MCF 10A (cell line): ENCODE data around the gene TM4SF20. TPM values are rescaled to one million over a fixed set of nuclear protein-coding genes. Genes with fewer than 3 reads are reported as not detected.

Experiments used
- BruUV-seq: library from RNA; stranded (reverse); fragments of 400-500 nt; replicated peaks from 2 replicates; lab custom pipeline; 2021; lab: Mats Ljungman, UMichigan
- CTCF ChIA-PET: fragments of 300-600 bp; sonication (Branson Sonifier 250); formaldehyde crosslinking; extraction: SDS; loops from one replicate; lab custom pipeline; 2021; ENCODE audit warnings: antibody characterized with exemption, inconsistent platforms; lab: Yijun Ruan, JAX
- POLR2A ChIA-PET: fragments of 300-600, 350-650 bp; sonication (Branson Sonifier 250); formaldehyde crosslinking; extraction: SDS; loops from one replicate; lab custom pipeline; 2020; ENCODE audit warnings: antibody characterized with exemption, inconsistent platforms; lab: Yijun Ruan, JAX
- DNase-seq: peaks from one replicate; pipeline ENCODE4 v3.0.0-alpha.2; 2018; ENCODE audit not compliant: unreplicated experiment
- H3K27ac Mint-ChIP-seq: one replicate; pipeline ENCODE4 v1.8.0; 2022; ENCODE audit warnings: mild to moderate bottlenecking, low read depth, mixed read lengths; ENCODE audit not compliant: unreplicated experiment
- H3K27me3 Mint-ChIP-seq: one replicate; pipeline ENCODE4 v1.8.0; 2022; ENCODE audit warnings: mixed read lengths; ENCODE audit not compliant: insufficient read depth, unreplicated experiment
- H3K36me3 Mint-ChIP-seq: one replicate; pipeline ENCODE4 v1.8.0; 2022; ENCODE audit warnings: mild to moderate bottlenecking, moderate library complexity, mixed read lengths; ENCODE audit not compliant: insufficient read depth, unreplicated experiment
- H3K4me1 Mint-ChIP-seq: one replicate; pipeline ENCODE4 v1.8.0; 2022; ENCODE audit warnings: mixed read lengths; ENCODE audit not compliant: insufficient read depth, unreplicated experiment
- H3K4me3 Mint-ChIP-seq: one replicate; pipeline ENCODE4 v1.8.0; 2022; ENCODE audit warnings: mild to moderate bottlenecking, moderate library complexity, mixed read lengths; ENCODE audit not compliant: unreplicated experiment
- H3K9me3 Mint-ChIP-seq: one replicate; pipeline ENCODE4 v1.8.0; 2022; ENCODE audit warnings: mixed read lengths; ENCODE audit not compliant: unreplicated experiment
- CTCF ChIP-seq: fragments of 200-600 bp; IDR thresholded peaks from one replicate; pipeline ENCODE4 v1.8.0; 2022; ENCODE audit warnings: antibody characterized with exemption, mild to moderate bottlenecking; ENCODE audit not compliant: unreplicated experiment
- intact Hi-C: fragments of 100-400 bp; cut with micrococcal nuclease; formaldehyde crosslinking; loops from 2 replicates; pipeline ENCODE4 v1.14.1; 2022
- total RNA-seq: library from RNA; stranded (reverse); gene quantifications from 2 replicates; pipeline ENCODE4 v1.2.3, GENCODE V29; 2022

TM4SF20 gene
- total RNA-seq, 1 experiment from 2014 or later = not detected

GRCh38 chr2:227324995-227325838, 53.9 kb downstream of the TM4SF20 start, which contains the start of gene MFF:
Gene MFF (plus strand): TSS chr2:227325251. CDS start chr2:227330666, 5,415 bp downstream.
- peak; percentile 93 for DNase-seq
- peak within 1 kb of the TSS; percentile 89 for H3K4me3 Mint-ChIP-seq
- no TSS peak for BruUV-seq
- ChIA-PET CTCF (interaction anchor here (1.1 to 2.1 kb wide), 4 partner anchors 72 to 334 kb away, joined by 3 to 6 read pairs (median 4); no protein-coding TSS in a partner anchor), POLR2A (interaction anchor here (0.7 to 2.5 kb wide), 16 partner anchors 9 to 157 kb away, joined by 3 to 15 read pairs (median 4); no protein-coding TSS in a partner anchor)
- TF ChIP-seq CTCF = peak; percentile 34
- peaks cover 5% of the 10 kb centered on the region for H3K4me1 Mint-ChIP-seq
- H3K36me3 Mint-ChIP-seq = no peaks in the 10 kb centered on the region
- intact Hi-C loops = loop anchor here (2.0 to 10.0 kb wide), 2 partner anchors 54 to 440 kb away; partner anchors contain the start of gene TM4SF20
- no peaks in the 10 kb centered on the region for H3K9me3 Mint-ChIP-seq
- peak within 1 kb of the TSS; percentile 92 for H3K27ac Mint-ChIP-seq
- no peaks in the 10 kb centered on the region for H3K27me3 Mint-ChIP-seq

- Mint-ChIP-seq H3K27ac (peak overlapping the region; percentile 92), H3K9me3 (no peaks in the 10 kb centered on the region), H3K4me1 (peaks cover 5% of the 10 kb centered on the region), H3K36me3 (no peaks in the 10 kb centered on the region), H3K27me3 (no peaks in the 10 kb centered on the region), H3K4me3 (peak overlapping the region; percentile 89)
- no peak for DNase-seq
- TSS peak; percentile 92 for BruUV-seq
- no peak for TF ChIP-seq CTCF
- ChIA-PET POLR2A (interaction anchor here (0.6 to 2.5 kb wide), 12 partner anchors 8 to 238 kb away, joined by 3 to 15 read pairs (median 4); no protein-coding TSS in a partner anchor), CTCF (interaction anchor here (1.2 to 2.1 kb wide), 2 partner anchors 86 to 334 kb away, joined by 3 to 6 read pairs; no protein-coding TSS in a partner anchor)
- intact Hi-C loops = loop anchor here (2.0 to 10.0 kb wide), 2 partner anchors 54 to 440 kb away; partner anchors contain the start of gene TM4SF20
Measured at GRCh38 chr2:227324642-227324994, 54.5 kb downstream of the TM4SF20 start.

- no peaks in the 10 kb centered on the region for H3K9me3 Mint-ChIP-seq
- no peak for DNase-seq
- H3K27ac Mint-ChIP-seq = peak overlapping the region; percentile 92
- intact Hi-C loops = loop anchor here (2.0 to 10.0 kb wide), 2 partner anchors 55 to 441 kb away; partner anchors contain the start of gene TM4SF20
- peaks cover 5% of the 10 kb centered on the region for H3K4me1 Mint-ChIP-seq
- no peak for TF ChIP-seq CTCF
- peak overlapping the region; percentile 89 for H3K4me3 Mint-ChIP-seq
- POLR2A ChIA-PET = interaction anchor here (0.6 to 1.4 kb wide), 4 partner anchors 16 to 238 kb away, joined by 3 to 5 read pairs (median 4); no protein-coding TSS in a partner anchor
- CTCF ChIA-PET = interaction anchor here (0.7 kb wide), 1 partner anchor 192 kb away, joined by 3 read pairs; no protein-coding TSS in a partner anchor
- no peaks in the 10 kb centered on the region for H3K27me3 Mint-ChIP-seq
- no TSS peak for BruUV-seq
- H3K36me3 Mint-ChIP-seq = no peaks in the 10 kb centered on the region
Measured at GRCh38 chr2:227323818-227324217, 55.3 kb downstream of the TM4SF20 start.
